Endothelial cell (in vitro differentiated cells): ENCODE measurements around the gene ZSCAN29. TPM values are rescaled to one million over a fixed set of nuclear protein-coding genes. Genes with fewer than 3 reads are reported as not detected.

Source experiments
- DNase-seq: peaks from one replicate; pipeline ENCODE4 v3.0.0; 2021; ENCODE audit warnings: low spot score
- H3K27ac Mint-ChIP-seq: one replicate; pipeline ENCODE4 v1.8.0; 2021; ENCODE audit warnings: mixed read lengths, inconsistent platforms; ENCODE audit not compliant: unreplicated experiment
- H3K27me3 Mint-ChIP-seq: one replicate; pipeline ENCODE4 v1.8.0; 2021; ENCODE audit warnings: mild to moderate bottlenecking, moderate library complexity, mixed read lengths, inconsistent platforms; ENCODE audit not compliant: unreplicated experiment
- H3K36me3 Mint-ChIP-seq: one replicate; pipeline ENCODE4 v1.8.0; 2021; ENCODE audit warnings: mild to moderate bottlenecking, low read depth, mixed read lengths, inconsistent platforms; ENCODE audit not compliant: unreplicated experiment
- H3K4me1 Mint-ChIP-seq: one replicate; pipeline ENCODE4 v1.8.0; 2021; ENCODE audit warnings: mild to moderate bottlenecking, mixed read lengths, inconsistent platforms; ENCODE audit not compliant: unreplicated experiment
- H3K4me3 Mint-ChIP-seq: one replicate; pipeline ENCODE4 v1.8.0; 2021; ENCODE audit warnings: mild to moderate bottlenecking, mixed read lengths, inconsistent platforms; ENCODE audit not compliant: unreplicated experiment
- H3K9me3 Mint-ChIP-seq: one replicate; pipeline ENCODE4 v1.8.0; 2021; ENCODE audit warnings: mixed read lengths, inconsistent platforms; ENCODE audit not compliant: unreplicated experiment
- total RNA-seq: library from RNA; stranded (reverse); fragmentation: NEBNext Ultra II Directional; extraction: Animal tissue kit (Norgen Biotek cat#: 25700); gene quantifications from one replicate; pipeline ENCODE4 v1.2.1, GENCODE V29; 2021; ENCODE audit not compliant: unreplicated experiment
- TF ChIP-seq, protein P1 (sequence below): fragments of 200-600 bp; sonication (generic); IDR thresholded peaks from one replicate; pipeline ENCODE4 v1.5.0; 2021; ENCODE audit warnings: antibody characterized with exemption; ENCODE audit not compliant: unreplicated experiment

The ZSCAN29 gene
- total RNA-seq, 1 donor from 2014 or later = 45.5 TPM

DNA sequence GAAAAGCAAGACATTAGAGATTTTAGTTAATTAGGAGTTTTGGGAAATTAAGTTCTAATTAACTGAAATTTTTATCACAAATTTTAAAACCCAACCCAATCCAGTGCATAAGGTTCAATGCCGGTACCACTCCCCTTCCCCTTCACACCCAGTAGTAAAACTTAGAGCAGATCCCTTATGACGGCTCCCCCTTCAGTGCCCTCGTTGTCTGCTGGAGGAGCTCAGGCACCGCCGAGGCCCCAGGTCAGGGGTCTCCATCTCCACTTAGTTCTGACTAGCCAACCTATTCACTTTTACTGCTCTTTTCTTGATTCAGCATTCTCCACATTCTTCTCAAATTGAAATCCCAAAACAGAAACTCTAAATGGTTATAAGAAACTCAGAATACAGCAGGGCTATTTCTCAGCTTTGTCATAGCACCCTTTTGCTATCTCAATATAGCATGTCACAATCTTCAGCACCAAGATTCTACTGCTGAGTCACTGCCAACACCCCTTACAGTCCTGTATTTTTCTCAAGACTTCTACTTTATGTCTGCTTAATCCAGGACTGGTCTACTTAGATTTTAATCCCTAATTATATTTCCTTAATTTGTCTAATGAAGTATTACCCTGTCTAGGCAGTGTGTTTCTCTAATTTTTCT is 39.9 kb upstream of the ZSCAN29 start:
- TF ChIP-seq, protein P1, sequence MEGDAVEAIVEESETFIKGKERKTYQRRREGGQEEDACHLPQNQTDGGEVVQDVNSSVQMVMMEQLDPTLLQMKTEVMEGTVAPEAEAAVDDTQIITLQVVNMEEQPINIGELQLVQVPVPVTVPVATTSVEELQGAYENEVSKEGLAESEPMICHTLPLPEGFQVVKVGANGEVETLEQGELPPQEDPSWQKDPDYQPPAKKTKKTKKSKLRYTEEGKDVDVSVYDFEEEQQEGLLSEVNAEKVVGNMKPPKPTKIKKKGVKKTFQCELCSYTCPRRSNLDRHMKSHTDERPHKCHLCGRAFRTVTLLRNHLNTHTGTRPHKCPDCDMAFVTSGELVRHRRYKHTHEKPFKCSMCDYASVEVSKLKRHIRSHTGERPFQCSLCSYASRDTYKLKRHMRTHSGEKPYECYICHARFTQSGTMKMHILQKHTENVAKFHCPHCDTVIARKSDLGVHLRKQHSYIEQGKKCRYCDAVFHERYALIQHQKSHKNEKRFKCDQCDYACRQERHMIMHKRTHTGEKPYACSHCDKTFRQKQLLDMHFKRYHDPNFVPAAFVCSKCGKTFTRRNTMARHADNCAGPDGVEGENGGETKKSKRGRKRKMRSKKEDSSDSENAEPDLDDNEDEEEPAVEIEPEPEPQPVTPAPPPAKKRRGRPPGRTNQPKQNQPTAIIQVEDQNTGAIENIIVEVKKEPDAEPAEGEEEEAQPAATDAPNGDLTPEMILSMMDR = no peak
- peaks cover 68% of the 10 kb centered on the region for H3K36me3 Mint-ChIP-seq
- no peak for DNase-seq
- peak overlapping the region; percentile 71 for H3K27ac Mint-ChIP-seq
- peaks cover 65% of the 10 kb centered on the region for H3K4me1 Mint-ChIP-seq
- peak overlapping the region; percentile 63 for H3K4me3 Mint-ChIP-seq
- no peaks in the 10 kb centered on the region for H3K9me3 Mint-ChIP-seq
- H3K27me3 Mint-ChIP-seq = peaks cover 8% of the 10 kb centered on the region

DNA sequence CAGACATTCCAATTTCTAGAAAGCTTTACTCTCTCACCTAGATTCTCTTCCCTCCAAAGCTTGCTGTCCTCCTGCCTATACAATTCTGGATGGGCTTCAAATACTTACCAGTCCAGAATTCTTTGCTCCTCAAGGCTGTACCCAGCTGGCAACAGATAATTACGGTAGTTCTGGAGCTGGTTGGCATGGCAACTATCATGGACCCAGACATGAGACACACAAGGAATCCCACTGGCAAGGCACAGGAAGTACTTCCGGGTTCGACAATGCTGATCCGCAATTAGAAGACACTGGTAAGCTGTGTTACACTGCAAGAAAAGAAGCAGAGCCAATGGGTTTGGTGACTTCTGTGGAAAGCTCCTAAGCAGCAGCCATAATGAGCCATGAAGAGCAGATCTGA is 37.9 kb upstream of the ZSCAN29 start:
- DNase-seq = no peak
- peaks cover 5% of the 10 kb centered on the region for H3K27me3 Mint-ChIP-seq
- TF ChIP-seq, protein P1 = no peak
- no peaks in the 10 kb centered on the region for H3K9me3 Mint-ChIP-seq
- H3K27ac Mint-ChIP-seq = no peak overlapping the region
- H3K4me3 Mint-ChIP-seq = no peak overlapping the region
- H3K36me3 Mint-ChIP-seq = peaks cover 73% of the 10 kb centered on the region
- peaks cover 60% of the 10 kb centered on the region for H3K4me1 Mint-ChIP-seq

DNA sequence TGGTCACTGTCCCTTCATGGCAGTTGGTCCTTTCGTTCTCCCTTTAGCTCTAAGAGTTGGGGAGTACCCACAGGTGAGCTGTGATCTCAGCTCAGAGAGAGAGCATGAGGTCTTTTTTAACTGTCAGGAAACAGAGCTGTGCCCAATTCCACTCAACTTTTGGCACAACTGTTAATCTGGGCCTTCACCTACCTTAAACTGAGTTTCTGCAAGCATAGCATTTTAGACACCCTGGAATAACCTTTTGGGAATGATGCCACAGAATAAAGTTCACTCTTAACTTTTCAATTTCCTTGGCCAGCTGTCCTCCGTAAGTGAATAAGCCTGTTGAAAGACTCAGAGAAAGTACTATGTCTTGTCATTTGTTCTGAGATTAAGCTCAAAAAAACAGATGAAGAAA is 36.0 kb upstream of the ZSCAN29 start:
- Mint-ChIP-seq H3K36me3 (peaks cover 78% of the 10 kb centered on the region), H3K4me1 (peaks cover 44% of the 10 kb centered on the region), H3K27me3 (peaks cover 4% of the 10 kb centered on the region), H3K4me3 (no peak overlapping the region), H3K9me3 (no peaks in the 10 kb centered on the region), H3K27ac (no peak overlapping the region)
- DNase-seq = no peak
- TF ChIP-seq, protein P1 = no peak

DNA sequence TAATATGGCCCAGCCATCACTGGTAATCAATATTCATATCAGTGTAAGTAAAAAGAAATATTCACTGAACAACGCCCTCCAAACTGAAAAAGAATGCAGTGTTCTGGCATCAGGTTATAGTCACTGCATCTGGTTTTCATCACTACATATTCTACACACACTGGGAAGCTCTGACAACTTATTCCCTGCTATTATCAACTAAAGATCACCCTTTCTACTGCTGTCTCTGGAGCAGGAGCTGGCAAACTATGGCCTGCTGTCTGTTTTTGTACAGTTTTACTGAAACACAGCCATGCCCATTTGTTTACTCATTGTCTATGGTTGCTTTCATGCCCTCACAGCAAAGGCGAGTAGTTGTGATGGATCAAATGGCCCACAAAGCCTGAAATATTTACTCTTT is 35.3 kb upstream of the ZSCAN29 start:
- TF ChIP-seq, protein P1 = no peak
- Mint-ChIP-seq H3K36me3 (peaks cover 79% of the 10 kb centered on the region), H3K4me1 (peaks cover 39% of the 10 kb centered on the region), H3K27ac (peak overlapping the region; percentile 65), H3K27me3 (peaks cover 4% of the 10 kb centered on the region), H3K9me3 (no peaks in the 10 kb centered on the region), H3K4me3 (no peak overlapping the region)
- DNase-seq = no peak

DNA sequence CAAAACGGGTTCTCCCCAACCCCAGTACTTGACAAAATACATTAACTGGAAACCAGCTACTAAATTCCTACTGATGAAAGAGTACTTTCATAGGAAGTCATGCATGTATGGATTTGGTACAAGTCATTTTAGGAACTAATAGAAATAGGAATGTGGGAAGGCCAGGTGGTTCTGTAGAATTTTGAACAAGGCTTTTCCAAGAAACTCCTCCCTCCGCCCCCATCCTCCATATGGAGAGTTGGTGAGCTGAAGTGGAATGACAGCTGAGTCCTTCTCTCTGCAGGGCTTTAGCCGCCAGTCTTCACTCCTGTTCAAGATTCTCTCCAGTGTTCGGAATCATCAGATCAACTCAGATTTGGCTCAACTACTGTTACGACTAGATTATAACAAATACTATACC is 33.3 kb upstream of the ZSCAN29 start:
- TF ChIP-seq, protein P1 = no peak
- Mint-ChIP-seq H3K27ac (no peak overlapping the region), H3K27me3 (peaks cover 4% of the 10 kb centered on the region), H3K9me3 (no peaks in the 10 kb centered on the region), H3K4me3 (peak overlapping the region; percentile 60), H3K4me1 (peaks cover 25% of the 10 kb centered on the region), H3K36me3 (peaks cover 68% of the 10 kb centered on the region)
- no peak for DNase-seq
